Measurements from ENCODE around the gene ME3. TPM values are rescaled to one million over a fixed set of nuclear protein-coding genes. Genes with fewer than 3 reads are reported as not detected.

ME3 gene
- total RNA-seq, 1 donor from 2014 or later = 1.3 TPM

DNA sequence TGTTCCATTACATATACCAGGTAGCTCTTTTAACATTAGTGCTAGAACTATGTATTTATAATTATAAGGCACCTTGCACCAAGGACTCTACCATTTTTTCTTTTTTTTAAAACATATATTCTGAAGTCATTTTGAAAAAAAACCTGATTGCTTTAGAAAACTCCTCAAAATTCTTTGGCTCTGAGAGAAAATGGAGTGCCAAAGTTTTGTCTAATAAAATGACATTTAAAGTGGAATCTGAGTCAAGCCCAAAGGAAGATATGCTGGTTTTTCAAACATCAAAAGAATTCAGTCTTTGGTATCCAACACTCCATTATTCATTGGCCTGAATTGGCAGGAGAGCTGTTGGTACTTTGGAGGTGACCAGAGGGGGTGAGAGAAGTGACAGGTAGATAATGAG lies 116.5 kb downstream of the ME3 start:
- ATAC-seq (ENCODE audit: low read depth) = no peak
- CTCF ChIA-PET = no interaction called here

GRCh38 chr11:86555401-86555800 lies 117.0 kb downstream of the ME3 start:
- Mint-ChIP-seq H3K4me1 (no peaks in the 10 kb centered on the region), H3K27me3 (no peaks in the 10 kb centered on the region), H3K9me3 (no peaks in the 10 kb centered on the region), H3K27ac (no peak overlapping the region), H3K36me3 (ENCODE audit: low read depth) (no peaks in the 10 kb centered on the region), H3K4me3 (no peak overlapping the region)
- intact Hi-C loops (cut with micrococcal nuclease) = no loop called here
- TF ChIP-seq, protein P1, sequence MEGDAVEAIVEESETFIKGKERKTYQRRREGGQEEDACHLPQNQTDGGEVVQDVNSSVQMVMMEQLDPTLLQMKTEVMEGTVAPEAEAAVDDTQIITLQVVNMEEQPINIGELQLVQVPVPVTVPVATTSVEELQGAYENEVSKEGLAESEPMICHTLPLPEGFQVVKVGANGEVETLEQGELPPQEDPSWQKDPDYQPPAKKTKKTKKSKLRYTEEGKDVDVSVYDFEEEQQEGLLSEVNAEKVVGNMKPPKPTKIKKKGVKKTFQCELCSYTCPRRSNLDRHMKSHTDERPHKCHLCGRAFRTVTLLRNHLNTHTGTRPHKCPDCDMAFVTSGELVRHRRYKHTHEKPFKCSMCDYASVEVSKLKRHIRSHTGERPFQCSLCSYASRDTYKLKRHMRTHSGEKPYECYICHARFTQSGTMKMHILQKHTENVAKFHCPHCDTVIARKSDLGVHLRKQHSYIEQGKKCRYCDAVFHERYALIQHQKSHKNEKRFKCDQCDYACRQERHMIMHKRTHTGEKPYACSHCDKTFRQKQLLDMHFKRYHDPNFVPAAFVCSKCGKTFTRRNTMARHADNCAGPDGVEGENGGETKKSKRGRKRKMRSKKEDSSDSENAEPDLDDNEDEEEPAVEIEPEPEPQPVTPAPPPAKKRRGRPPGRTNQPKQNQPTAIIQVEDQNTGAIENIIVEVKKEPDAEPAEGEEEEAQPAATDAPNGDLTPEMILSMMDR (IDR thresholded peaks at IDR 0.05) = no peak
- DNase-seq (no peak), ATAC-seq (ENCODE audit: low read depth) (no peak)
- POLR2A ChIA-PET = no interaction called here
- CTCF ChIA-PET = no interaction called here

More for the DNA sequence above, 116.5 kb downstream of the ME3 start:
- Mint-ChIP-seq H3K36me3 (ENCODE audit: low read depth) (no peaks in the 10 kb centered on the region), H3K4me3 (no peak overlapping the region), H3K27ac (no peak overlapping the region), H3K4me1 (no peaks in the 10 kb centered on the region), H3K27me3 (no peaks in the 10 kb centered on the region), H3K9me3 (no peaks in the 10 kb centered on the region)
- intact Hi-C loops (cut with micrococcal nuclease) = no loop called here
- no peak for DNase-seq
- POLR2A ChIA-PET = no interaction called here
- TF ChIP-seq, protein P1 (IDR thresholded peaks at IDR 0.05) = no peak

DNA sequence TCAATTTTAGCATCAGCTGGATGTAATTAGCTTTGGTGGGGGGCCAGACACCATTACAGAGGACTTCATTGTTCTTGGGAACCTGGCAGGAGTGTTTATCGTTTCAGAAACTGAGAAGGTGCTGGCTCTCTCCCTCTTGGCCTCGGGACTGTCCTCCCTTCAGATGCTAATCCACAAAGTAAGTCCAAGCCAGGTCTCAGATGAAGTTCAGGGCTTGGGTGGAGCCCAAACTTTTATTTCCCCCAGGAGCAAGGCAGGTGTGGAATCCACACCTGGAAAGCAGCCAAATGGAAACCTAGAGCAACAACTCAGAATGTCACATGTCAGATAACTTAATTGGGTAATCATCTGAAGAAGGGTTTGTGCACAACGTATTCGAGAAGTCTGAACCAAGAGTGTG lies 119.2 kb downstream of the ME3 start:
- H3K36me3 Mint-ChIP-seq (ENCODE audit: low read depth) = no peaks in the 10 kb centered on the region
- TF ChIP-seq, protein P1 (IDR thresholded peaks at IDR 0.05) = no peak
- no peaks in the 10 kb centered on the region for H3K4me1 Mint-ChIP-seq
- no peaks in the 10 kb centered on the region for H3K27me3 Mint-ChIP-seq
- H3K27ac Mint-ChIP-seq = no peak overlapping the region
- intact Hi-C loops (cut with micrococcal nuclease) = no loop called here
- DNase-seq (no peak), ATAC-seq (ENCODE audit: low read depth) (no peak)
- no peak overlapping the region for H3K4me3 Mint-ChIP-seq
- ChIA-PET POLR2A (no interaction called here), CTCF (no interaction called here)
- no peaks in the 10 kb centered on the region for H3K9me3 Mint-ChIP-seq

- Mint-ChIP-seq H3K27ac (no peak overlapping the region), H3K36me3 (ENCODE audit: low read depth) (no peaks in the 10 kb centered on the region), H3K27me3 (no peaks in the 10 kb centered on the region), H3K9me3 (no peaks in the 10 kb centered on the region), H3K4me1 (no peaks in the 10 kb centered on the region), H3K4me3 (no peak overlapping the region)
- intact Hi-C loops (cut with micrococcal nuclease) = no loop called here
- ATAC-seq (ENCODE audit: low read depth) (no peak), DNase-seq (no peak)
- TF ChIP-seq, protein P1 (IDR thresholded peaks at IDR 0.05) = no peak
- ChIA-PET POLR2A (no interaction called here), CTCF (no interaction called here)
Measured at GRCh38 chr11:86551288-86552092, 120.9 kb downstream of the ME3 start.

- H3K4me1 Mint-ChIP-seq = no peaks in the 10 kb centered on the region
- intact Hi-C loops (cut with micrococcal nuclease) = no loop called here
- no peak for DNase-seq
- H3K27me3 Mint-ChIP-seq = no peaks in the 10 kb centered on the region
- no peaks in the 10 kb centered on the region for H3K9me3 Mint-ChIP-seq
- ChIA-PET POLR2A (no interaction called here), CTCF (no interaction called here)
- no peaks in the 10 kb centered on the region for H3K36me3 Mint-ChIP-seq (ENCODE audit: low read depth)
- H3K27ac Mint-ChIP-seq = no peak overlapping the region
- no peak overlapping the region for H3K4me3 Mint-ChIP-seq
- ATAC-seq (ENCODE audit: low read depth) = no peak
- TF ChIP-seq, protein P1 (IDR thresholded peaks at IDR 0.05) = no peak
Measured at GRCh38 chr11:86550757-86551156, 121.7 kb downstream of the ME3 start.

Measured in activated B cell treated with CpG ODN at 0.5 μM for 24 hours (primary cell).